ENCODE results near the gene ADAM22.

- TF ChIP-seq TAF1 (IDR thresholded peaks at IDR 0.05; ENCODE audit: low read depth, low read length): no peak
- TF ChIP-seq SPI1 (IDR thresholded peaks at IDR 0.05; ENCODE audit: low read depth, low read length): no peak
- no peak for TF ChIP-seq PAX5 (IDR thresholded peaks at IDR 0.05; ENCODE audit: insufficient read depth, low read length, severe bottlenecking)
These were observed 213.9 kb downstream of the ADAM22 start for GRCh38 chr7:88147949-88148348.

Measured in GM12891 (cell line).